ENCODE results near the gene ISL2. TPM values are rescaled to one million over a fixed set of nuclear protein-coding genes. Genes with fewer than 3 reads are reported as not detected.

The ISL2 gene
- total and polyA plus RNA-seq, 2 of the 4 experiments (the other 2 are of a cell fraction), result 1.3 to 3.6 TPM

DNA sequence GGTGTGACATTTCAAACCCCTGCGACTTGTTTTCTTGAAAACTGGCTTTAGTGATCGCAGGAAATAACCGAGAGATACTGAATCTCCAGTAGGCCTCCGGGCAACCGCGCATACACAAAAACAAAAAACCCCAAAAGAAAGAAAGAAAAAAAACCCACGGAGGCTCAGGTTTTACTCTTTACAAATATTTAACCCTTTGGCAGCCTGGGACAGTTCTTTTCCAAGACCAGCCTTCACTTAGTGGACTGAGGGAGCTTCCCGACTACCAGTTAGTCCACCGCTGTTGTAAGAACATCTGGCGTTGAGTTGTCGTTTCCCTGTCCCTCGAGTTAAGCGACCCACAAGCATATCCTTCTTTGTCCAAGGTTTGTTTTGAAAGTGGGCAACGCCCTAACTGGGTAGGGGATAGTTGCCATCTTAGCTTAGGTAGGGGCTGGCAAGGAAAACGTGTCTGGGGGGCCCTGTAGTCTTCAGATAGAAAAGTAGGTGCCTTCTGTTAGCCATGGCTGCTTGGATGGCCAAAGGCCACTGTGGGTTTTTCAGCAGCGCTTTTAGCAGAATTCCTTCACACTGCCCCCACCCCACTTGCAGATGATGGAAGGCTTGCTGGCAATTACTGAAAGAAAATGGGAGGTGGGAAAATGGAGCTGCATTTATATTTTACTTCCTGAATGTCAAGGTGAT lies 6.9 kb downstream of the ISL2 start:
- intact Hi-C loops (cut with micrococcal nuclease), result loop anchor here (10.0 kb wide), 1 partner anchor 231 kb away; no protein-coding TSS in a partner anchor
- ATAC-seq (ENCODE audit: low read depth) (no peak), DNase-seq (no peak)
- Histone ChIP-seq H4K5ac (ENCODE audit: low read depth, low read length) (no peak overlapping the region), H3K18ac (ENCODE audit: low read depth, low read length) (no peak overlapping the region), H3K4me1 (ENCODE audit: control insufficient read depth, insufficient read depth, low read length) (peaks cover 6% of the 10 kb centered on the region; the same call in 1 of the 2 replicates), H3K4me2 (ENCODE audit: low read depth, low read length) (no peak overlapping the region), H2BK120ac (ENCODE audit: low read depth, low read length) (no peak overlapping the region), H2AK9ac (replicated peaks; ENCODE audit: low read depth, low read length, poor library complexity) (no peak overlapping the region), H2AK5ac (ENCODE audit: low read depth, low read length) (no peak overlapping the region), H2BK5ac (ENCODE audit: low read depth, low read length, poor library complexity, severe bottlenecking) (no peak overlapping the region), H3K4me3 (ENCODE audit: insufficient read depth, low read depth, low read length) (no peak overlapping the region), H2BK20ac (ENCODE audit: low read depth, low read length) (no peak overlapping the region), H3K79me1 (ENCODE audit: low read depth in 1 of 2, low read length in 2 of 2) (peaks cover 2 to 9% of the 10 kb centered on the region in 2 experiments; a peak in 3 of 4 replicates), H2AFZ (replicated peaks; ENCODE audit: low read length, poor library complexity) (no peak overlapping the region), H3K9me3 (ENCODE audit: control insufficient read depth, insufficient read depth, low read length) (peaks cover 11% of the 10 kb centered on the region; the same call in 1 of the 2 replicates), H2BK15ac (ENCODE audit: low read depth, low read length) (no peak overlapping the region), H3K9me1 (ENCODE audit: insufficient read depth, low read length) (no peaks in the 10 kb centered on the region; the same call in 1 of the 2 replicates), H4K91ac (ENCODE audit: insufficient read depth, low read depth, low read length) (no peak overlapping the region), H3K9ac (ENCODE audit: low read depth, low read length) (no peak overlapping the region), H3K27ac (ENCODE audit: insufficient read depth, low read length) (no peak overlapping the region), H3K36me3 (ENCODE audit: control insufficient read depth, insufficient read depth, low read length) (peaks cover 21% of the 10 kb centered on the region), H3K56ac (ENCODE audit: extremely low read depth, insufficient read depth, low read length) (no peak overlapping the region), H4K20me1 (ENCODE audit: insufficient read depth, low read length) (peaks cover 17% of the 10 kb centered on the region), H3K4ac (ENCODE audit: low read depth, low read length) (no peak overlapping the region), H3K23ac (ENCODE audit: low read depth, low read length) (no peak overlapping the region), H3K14ac (replicated peaks; ENCODE audit: low read depth, low read length) (no peak overlapping the region), H4K8ac (ENCODE audit: low read depth in 2 of 2, low read length in 2 of 2) (no peak overlapping the region), H3K27me3 (ENCODE audit: control insufficient read depth, insufficient read depth, low read length) (peaks cover 35% of the 10 kb centered on the region)
- dilution Hi-C loops (cut with HindIII; ENCODE audit: low sequenced_read_pairs, unreplicated experiment), result no loop called here
- ChIA-PET CTCF (no interaction called here), POLR2A (ENCODE audit: unreplicated experiment) (no interaction called here)
- TF ChIP-seq CEBPB (IDR thresholded peaks at IDR 0.05; ENCODE audit: low read depth, low read length), result no peak
- no peak for TF ChIP-seq POLR2A (IDR thresholded peaks at IDR 0.05; ENCODE audit: low read depth, low read length)
- no peak for TF ChIP-seq RAD21 (IDR thresholded peaks at IDR 0.05; ENCODE audit: low read length)
- TF ChIP-seq CTCF (conservative IDR thresholded peaks at IDR 0.05; ENCODE audit: low read depth, low read length), result no peak
- TF ChIP-seq CHD1 (IDR thresholded peaks at IDR 0.05; ENCODE audit: low read depth, low read length), result no peak
- BruUV-seq (replicated peaks), result no TSS peak
- 82% methylated on average over 3 of the region's 16 CpGs; no CpG with 5 or more reads in 1 of the 2 experiments for WGBS, 2 experiments (ENCODE audit: extremely low coverage in 2 of 2, insufficient read length in 1 of 2)
- in situ Hi-C loops (cut with MboI; ENCODE audit: low sequenced_read_pairs), result no loop called here
